ENCODE measurements around the gene RAB11FIP4.
A peak's percentile ranks its signal among the peaks of the same experiment; 100 is the strongest.

RAB11FIP4 gene

DNA sequence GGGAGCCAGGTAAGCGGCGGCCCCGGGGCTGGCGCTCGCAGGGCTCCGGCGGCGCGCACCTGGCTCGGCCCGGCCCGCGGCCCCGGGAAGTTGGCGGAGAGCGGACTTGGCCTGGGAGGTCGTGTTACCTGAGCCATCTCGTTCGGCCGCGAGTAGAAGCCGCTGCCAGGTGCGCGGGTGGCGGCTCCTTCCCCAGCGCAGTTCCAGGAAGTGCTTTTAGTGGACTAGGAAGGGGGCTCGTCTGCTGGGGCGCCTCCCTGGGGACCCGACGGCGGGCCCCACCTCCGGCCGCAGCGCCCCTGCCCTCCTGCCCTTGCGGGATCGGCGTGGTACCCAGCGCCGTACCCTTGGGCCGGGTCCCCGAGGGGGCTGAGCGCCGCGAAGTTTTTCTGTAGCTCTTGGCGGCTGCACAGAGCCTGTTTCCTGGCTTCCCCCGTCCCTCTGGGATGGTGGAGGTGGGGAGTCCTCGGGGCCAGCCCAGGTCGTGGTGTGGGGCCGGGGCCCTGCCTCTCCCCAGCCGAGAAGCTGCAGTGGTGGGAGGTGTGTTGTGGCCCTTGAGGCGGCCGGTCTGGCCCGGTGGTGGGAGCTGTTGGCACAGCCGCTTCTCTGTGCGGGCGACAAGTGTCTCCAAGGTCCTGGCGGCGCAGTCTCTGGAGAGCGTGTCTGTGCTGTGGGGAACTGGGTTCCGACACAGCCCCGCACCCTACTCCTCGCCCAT, 96.9 kb downstream of the RAB11FIP4 start:
- no peak for DNase-seq

- no peak for DNase-seq
These were observed 97.5 kb downstream of the RAB11FIP4 start for GRCh38 chr17:31488982-31489294.

DNA sequence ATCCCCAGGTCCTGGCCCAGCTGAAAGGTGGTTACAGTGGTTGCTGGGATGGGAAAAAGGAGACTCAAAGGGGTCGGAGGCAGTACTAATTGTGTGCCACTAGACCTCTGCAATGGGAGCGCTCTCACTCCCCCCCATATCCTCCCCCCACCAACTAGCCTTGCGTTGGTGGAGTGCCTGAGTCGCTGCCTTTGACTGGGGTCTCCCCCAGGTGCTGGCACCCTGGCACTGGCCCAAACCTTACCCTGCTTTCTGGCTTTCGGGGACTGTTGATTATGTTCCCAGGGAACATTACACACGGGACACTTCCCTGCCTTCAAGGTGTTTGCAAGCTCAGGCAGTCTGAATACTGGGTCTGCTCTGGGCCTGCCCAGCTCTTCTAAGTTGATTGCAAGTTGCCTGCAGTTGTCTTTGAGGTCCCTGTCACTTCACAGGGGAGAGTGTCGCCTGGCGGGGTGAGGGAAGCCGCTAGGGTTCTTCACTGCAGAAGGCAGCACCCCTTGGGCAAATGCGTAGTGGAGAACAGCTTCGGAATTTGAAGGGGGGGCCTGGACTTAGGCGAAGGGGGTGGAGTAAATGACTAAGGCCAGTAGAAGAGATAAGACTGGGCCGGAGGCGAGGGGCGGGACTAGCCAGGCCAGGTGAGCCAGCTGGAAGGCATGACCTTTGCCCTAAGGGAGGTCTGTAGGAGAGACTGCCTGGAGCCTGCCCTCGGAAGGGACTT, 98.0 kb downstream of the RAB11FIP4 start:
- no peak for DNase-seq

DNA sequence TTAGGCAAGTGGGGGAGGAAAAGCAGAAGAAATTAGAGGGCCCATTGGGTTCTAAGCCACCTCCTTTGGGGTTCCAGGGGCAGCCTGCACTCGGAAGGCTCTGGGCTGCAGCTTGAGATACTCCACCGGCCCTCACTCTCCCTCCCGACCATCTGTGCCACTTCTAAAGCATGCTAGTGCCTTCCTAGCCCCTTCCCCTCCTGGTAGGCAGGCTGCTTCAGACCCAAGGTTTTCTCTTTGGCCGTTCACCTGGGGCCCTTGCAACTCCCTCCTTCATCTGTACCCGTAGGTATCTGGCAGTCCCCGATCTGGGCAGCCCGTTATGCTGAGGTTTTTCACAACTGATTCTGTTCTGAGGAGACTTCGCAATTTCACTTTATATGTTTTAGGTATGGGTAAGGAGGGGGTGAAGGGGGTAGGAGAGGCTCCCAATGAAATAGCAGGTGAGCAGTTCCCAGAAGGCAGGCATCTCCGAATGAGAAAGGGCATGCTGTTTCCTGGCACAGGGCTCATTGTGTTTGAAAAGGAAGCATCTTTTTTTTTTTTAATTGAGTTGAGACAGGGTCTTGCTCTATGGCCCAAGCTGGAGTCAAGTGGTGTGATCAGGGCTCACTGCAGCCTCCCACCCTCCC, 98.7 kb downstream of the RAB11FIP4 start:
- no peak for DNase-seq

DNA sequence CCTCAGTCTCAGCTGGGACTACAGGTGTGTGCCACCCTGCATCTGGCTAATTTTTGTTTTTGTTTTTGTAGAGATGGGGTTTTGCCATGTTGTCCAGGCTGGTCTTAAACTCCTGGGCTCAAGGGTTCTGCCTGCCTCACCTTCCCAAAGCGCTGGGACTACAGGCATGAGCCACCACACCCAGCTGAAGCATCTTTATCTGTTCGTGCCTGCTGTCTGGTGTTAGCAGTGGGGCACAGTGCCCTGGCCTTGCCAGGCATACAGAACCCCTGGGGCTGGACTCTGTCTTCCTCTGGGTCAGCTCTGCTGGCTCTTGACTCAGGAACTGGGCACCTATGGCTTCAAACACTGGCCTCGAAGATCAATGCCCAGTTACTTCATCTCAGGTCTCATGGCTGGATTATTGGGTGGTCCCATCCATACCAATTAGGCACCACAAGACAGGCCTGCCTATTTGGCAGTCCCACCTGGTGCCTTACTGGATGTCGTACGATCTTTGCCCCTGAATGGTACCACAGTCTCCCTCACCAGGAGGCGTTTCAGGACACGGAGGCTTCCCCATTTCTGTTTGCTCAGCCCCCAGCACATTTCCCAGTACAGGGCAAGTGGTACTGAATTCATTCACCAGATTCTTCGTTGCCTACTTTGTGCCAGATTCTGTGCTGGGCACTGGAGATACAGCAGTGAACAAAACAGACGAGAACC, 99.3 kb downstream of the RAB11FIP4 start:
- DNase-seq: no peak

GRCh38 chr17:31491376-31492131, 100.1 kb downstream of the RAB11FIP4 start:
- no peak for DNase-seq

DNA sequence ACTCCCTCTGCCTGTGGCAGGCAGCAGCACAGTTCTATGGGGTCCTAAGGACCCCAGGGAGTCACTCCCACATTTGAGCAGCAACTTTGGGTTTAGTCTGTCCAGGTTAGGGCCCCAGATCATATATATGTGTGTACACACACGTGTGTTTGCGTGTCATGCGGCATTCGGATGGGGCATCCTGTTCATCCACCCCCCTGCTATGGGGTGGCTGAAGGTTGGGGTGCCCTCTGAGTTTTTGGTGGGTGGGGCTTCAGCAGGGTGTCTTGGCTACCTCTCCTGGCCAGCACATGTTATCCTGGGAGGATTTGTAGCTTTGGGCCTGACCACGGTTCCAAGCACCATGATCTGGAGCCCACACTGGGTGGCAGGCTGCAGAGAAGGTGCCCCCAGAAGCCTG, 100.7 kb downstream of the RAB11FIP4 start:
- DNase-seq: no peak

DNA sequence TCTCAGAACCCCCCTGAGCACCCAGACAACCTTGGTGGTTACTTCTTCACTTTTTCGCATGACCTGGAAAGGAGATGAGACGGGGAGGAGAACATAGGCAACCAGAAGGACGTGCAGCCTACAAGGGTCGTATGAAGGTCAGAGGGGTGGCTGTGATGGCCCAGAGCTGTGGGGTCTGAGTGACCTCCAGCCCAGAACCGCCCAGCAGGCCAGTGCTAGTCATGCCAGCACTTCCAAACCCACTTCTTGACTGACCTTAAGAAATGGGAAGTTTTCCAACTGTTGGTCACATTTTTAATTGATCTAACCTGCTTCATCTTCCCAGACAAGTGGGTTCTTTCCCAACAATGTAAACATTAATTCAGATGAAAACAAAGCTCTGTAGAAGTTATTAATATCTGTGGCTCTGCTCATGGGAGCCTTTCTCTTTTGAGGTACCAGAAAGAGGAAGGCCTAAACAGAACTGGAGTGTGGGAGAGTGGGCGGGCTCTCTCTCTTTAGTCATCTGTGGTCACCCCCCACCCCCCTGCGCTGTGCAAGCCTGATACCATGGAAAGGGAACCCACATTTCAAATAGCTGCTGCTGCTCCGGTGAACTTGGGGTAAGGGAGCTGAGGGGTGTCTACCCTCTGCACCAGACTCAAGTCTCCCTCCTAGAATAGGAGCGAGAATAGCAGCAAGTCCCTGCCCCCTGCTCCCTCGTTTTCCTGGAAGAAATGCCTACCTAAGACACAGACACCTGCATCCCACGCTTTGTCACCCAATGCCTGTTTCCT, 101.6 kb downstream of the RAB11FIP4 start:
- no peak for DNase-seq

DNA sequence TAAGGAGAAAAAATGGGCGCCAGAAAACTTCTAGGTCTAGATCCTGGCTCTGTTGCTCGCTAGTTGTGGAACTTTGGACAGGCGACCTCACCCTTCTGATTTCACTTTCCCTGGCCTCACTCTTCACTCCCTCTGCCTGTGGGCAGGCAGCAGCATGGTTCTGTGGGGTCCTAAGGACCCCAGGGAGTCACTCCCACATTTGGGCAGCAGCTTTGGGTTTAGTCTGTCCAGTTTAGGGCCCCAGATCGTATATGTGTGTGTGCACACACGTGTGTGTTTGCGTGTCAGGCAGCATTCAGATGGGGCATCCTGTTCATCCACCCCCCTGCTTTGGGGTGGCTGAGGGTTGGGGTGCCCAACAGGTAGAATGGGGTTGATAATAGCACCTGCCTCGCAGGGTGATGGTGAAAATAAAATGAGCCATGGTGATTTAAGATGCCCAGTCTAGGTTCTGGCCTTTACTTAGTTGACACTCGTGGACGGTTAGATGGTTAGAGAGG, 102.2 kb downstream of the RAB11FIP4 start:
- DNase-seq: no peak

- DNase-seq: no peak
These were observed 103.0 kb downstream of the RAB11FIP4 start for GRCh38 chr17:31494259-31495021.

GRCh38 chr17:31495022-31495885, 103.8 kb downstream of the RAB11FIP4 start:
- peak; percentile 20 for DNase-seq

- no peak for DNase-seq
These were observed 104.6 kb downstream of the RAB11FIP4 start for GRCh38 chr17:31496097-31496496.

- no peak for DNase-seq
These were observed 105.1 kb downstream of the RAB11FIP4 start for GRCh38 chr17:31496601-31497000.

GRCh38 chr17:31497431-31497830, 106.0 kb downstream of the RAB11FIP4 start:
- no peak for DNase-seq

GRCh38 chr17:31497994-31498826, 106.7 kb downstream of the RAB11FIP4 start:
- DNase-seq: no peak

GRCh38 chr17:31499771-31500554, 108.5 kb downstream of the RAB11FIP4 start:
- DNase-seq: no peak

- DNase-seq: no peak
These were observed 115.0 kb downstream of the RAB11FIP4 start for GRCh38 chr17:31506517-31506916.
